HG02943 (cell line): ENCODE data around the gene MOSPD3.
"Not testable (repeated sequence)": the region's sequence is repeated elsewhere in the genome, so short reads cannot be mapped to it uniquely, and the experiment has no call there.

Source experiments
- ATAC-seq: cut with Tn5 transposase; IDR thresholded peaks from one replicate; pipeline ENCODE4 v1.9.1; 2021; ENCODE audit warnings: mild to moderate bottlenecking, low read depth, moderate library complexity; ENCODE audit not compliant: unreplicated experiment

MOSPD3 gene

GRCh38 chr7:100655908-100656674 is 43.8 kb downstream of the MOSPD3 start, which contains the start of gene ACTL6B:
TSS of gene ACTL6B (minus strand) at chr7:100656448. CDS start at chr7:100656354, 94 bp downstream.
- no peak for ATAC-seq

DNA sequence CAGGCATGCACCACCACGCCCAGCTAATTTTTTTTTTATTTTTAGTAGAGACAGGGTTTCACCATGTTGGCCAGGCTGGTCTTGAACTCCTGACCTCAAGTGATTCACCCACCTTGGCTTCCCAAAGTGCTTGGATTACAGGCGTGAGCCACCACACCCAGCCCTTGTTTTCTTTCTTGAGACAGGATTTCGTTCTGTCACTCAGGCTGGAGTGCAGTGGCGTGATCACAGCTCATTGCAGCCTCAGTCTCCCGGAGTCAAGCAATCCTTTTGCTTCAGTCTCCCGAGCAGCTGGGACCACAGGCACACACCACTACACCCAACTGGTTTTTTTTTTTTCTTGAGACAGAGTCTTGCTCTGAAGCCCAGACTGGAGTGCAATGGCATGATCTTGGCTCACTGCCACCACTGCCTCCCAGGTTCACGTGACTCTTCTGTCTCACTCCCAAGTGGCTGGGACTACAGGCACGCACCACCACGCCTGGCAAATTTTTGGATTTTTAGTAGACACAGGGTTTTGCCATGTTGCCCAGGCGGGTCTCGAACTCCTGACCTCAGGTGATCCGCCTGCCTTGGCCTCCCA is 49.9 kb downstream of the MOSPD3 start:
- not testable (repeated sequence) for ATAC-seq
